HCT116 (cell line): ENCODE data around the gene TAGLN3.

Experiments used
- CTCF ChIP-seq, 3 experiments: fragments of 200-600 bp in 1 of 3; sonication (generic) in 1 of 3; IDR thresholded peaks in 2 of 3; conservative IDR thresholded peaks in 1 of 3; 2 replicates each; pipeline ENCODE4 v1.5.1; 2012 to 2017; ENCODE audit warnings: low read depth in 2 of 3, low read length in 2 of 3, antibody characterized with exemption in 1 of 3, borderline replicate concordance in 1 of 3, control low read depth in 1 of 3, mild to moderate bottlenecking in 1 of 3, mixed read lengths in 1 of 3, mixed run types in 1 of 3, moderate library complexity in 1 of 3; ENCODE audit not compliant: insufficient read depth in 1 of 3
- EGR1 ChIP-seq: IDR thresholded peaks from 2 replicates; pipeline ENCODE4 v1.6.1; 2012; ENCODE audit warnings: low read depth
- EZH2 ChIP-seq: fragments of 200-600 bp; sonication (generic); IDR thresholded peaks from 2 replicates; pipeline ENCODE4 v1.6.1; 2017; ENCODE audit warnings: antibody characterized with exemption, mixed run types
- EZH2phosphoT487 ChIP-seq: fragments of 200-600 bp; IDR thresholded peaks from 2 replicates; pipeline ENCODE4 v1.6.1; 2018; ENCODE audit warnings: antibody characterized with exemption, borderline replicate concordance
- JUND ChIP-seq: IDR thresholded peaks from 2 replicates; pipeline ENCODE4 v1.6.1; 2012
- POLR2A ChIP-seq: IDR thresholded peaks from 2 replicates; pipeline ENCODE4 v1.7.0; 2011; ENCODE audit warnings: borderline replicate concordance; ENCODE audit not compliant: insufficient read depth, insufficient read length; ENCODE audit errors: extremely low read depth
- POLR2AphosphoS5 ChIP-seq: IDR thresholded peaks from 2 replicates; pipeline ENCODE4 v1.6.1; 2011; ENCODE audit warnings: mild to moderate bottlenecking, low read depth, low read length, moderate library complexity
- SP1 ChIP-seq: IDR thresholded peaks from 2 replicates; pipeline ENCODE4 v1.6.1; 2012; ENCODE audit warnings: low read depth
- YY1 ChIP-seq: IDR thresholded peaks from 2 replicates; pipeline ENCODE4 v1.6.1; 2011; ENCODE audit warnings: low read length, low read depth, moderate library complexity, mild to moderate bottlenecking; ENCODE audit not compliant: insufficient replicate concordance; ENCODE audit errors: extremely low read depth
- ZNF274 ChIP-seq: fragments of 200-500 bp; sonication (Bioruptor generic); IDR thresholded peaks from 2 replicates; pipeline ENCODE4 v1.6.1; 2014; ENCODE audit warnings: mild to moderate bottlenecking, low read depth, low read length, inconsistent platforms

GRCh38 chr3:112019716-112020115 lies 21.0 kb downstream of the TAGLN3 start:
- TF ChIP-seq POLR2AphosphoS5 (no peak), YY1 (no peak), CTCF (IDR thresholded peaks at IDR 0.05 in 2 of 3, conservative IDR thresholded peaks at IDR 0.05 in 1 of 3; ENCODE audit: borderline replicate concordance in 1 of 3, insufficient read depth in 1 of 3, low read depth in 2 of 3, low read length in 2 of 3) (no peak), EZH2phosphoT487 (no peak), EZH2 (no peak), JUND (no peak), EGR1 (no peak), SP1 (no peak), POLR2A (no peak), ZNF274 (no peak)
